CD4-positive, alpha-beta T cell (primary cell): ENCODE measurements around the gene RPLP1. TPM values are rescaled to one million over a fixed set of nuclear protein-coding genes. Genes with fewer than 3 reads are reported as not detected.

ENCODE experiments used
- ATAC-seq: fragments of 200-7000 bp; cut with Tn5 transposase; one replicate; pipeline ENCODE4 v1.10.0; 2022; ENCODE audit warnings: mild to moderate bottlenecking; ENCODE audit not compliant: poor library complexity
- CTCF ChIA-PET: fragments of 350-600 bp; sonication (Branson Sonifier 250); formaldehyde crosslinking; loops from one replicate; lab custom pipeline; 2021; ENCODE audit warnings: antibody characterized with exemption, inconsistent platforms; lab: Charles Lee
- POLR2A ChIA-PET: fragments of 350-600 bp; sonication (Branson Sonifier 250); formaldehyde crosslinking; loops from one replicate; lab custom pipeline; 2021; ENCODE audit warnings: antibody characterized with exemption, inconsistent platforms; lab: Charles Lee
- DNase-seq, 14 experiments: peaks; one replicate each; pipeline ENCODE4 v3.0.0-alpha.2; 2013 to 2020; ENCODE audit warnings: mixed read lengths in 2 of 14
- H3K27ac ChIP-seq, 2 donors: one replicate each; pipeline versions ENCODE4 v1.5.1 to v1.7.0; 2013; ENCODE audit warnings: low read length in 2 of 2, low read depth in 1 of 2, mild to moderate bottlenecking in 1 of 2
- H3K27me3 ChIP-seq, 2 experiments: 1 replicate in 1 of 2; 2 replicates in 1 of 2; pipeline versions ENCODE4 v1.6.1 to v1.7.0; 2013; ENCODE audit warnings: low read length in 2 of 2, control low read depth in 1 of 2, mild to moderate bottlenecking in 1 of 2, moderate library complexity in 1 of 2; ENCODE audit not compliant: insufficient read depth in 2 of 2, control insufficient read depth in 1 of 2
- H3K36me3 ChIP-seq: one replicate; pipeline ENCODE4 v1.6.1; 2013; ENCODE audit warnings: low read length, control low read depth; ENCODE audit not compliant: insufficient read depth
- H3K4me1 ChIP-seq: one replicate; pipeline ENCODE4 v1.6.1; 2013; ENCODE audit warnings: low read length, control low read depth; ENCODE audit not compliant: insufficient read depth
- H3K4me3 ChIP-seq: one replicate; pipeline ENCODE4 v1.5.1; 2013; ENCODE audit warnings: mild to moderate bottlenecking, low read length, moderate library complexity
- H3K9me3 ChIP-seq, 2 experiments: 1 replicate in 1 of 2; 2 replicates in 1 of 2; pipeline versions ENCODE4 v1.6.1 to v1.7.0; 2013; ENCODE audit warnings: low read length in 2 of 2, mild to moderate bottlenecking in 2 of 2, control low read depth in 1 of 2, moderate library complexity in 1 of 2; ENCODE audit not compliant: control insufficient read depth in 1 of 2, insufficient read depth in 1 of 2
- H3K27ac Mint-ChIP-seq: one replicate; pipeline ENCODE4 v1.8.0; 2020; ENCODE audit warnings: mixed read lengths
- H3K27me3 Mint-ChIP-seq: one replicate; pipeline ENCODE4 v1.8.0; 2021; ENCODE audit warnings: mixed read lengths
- H3K36me3 Mint-ChIP-seq: one replicate; pipeline ENCODE4 v1.8.0; 2021; ENCODE audit warnings: low read depth, mixed read lengths
- H3K4me1 Mint-ChIP-seq: one replicate; pipeline ENCODE4 v1.8.0; 2021; ENCODE audit warnings: low read depth, mixed read lengths
- H3K4me3 Mint-ChIP-seq: one replicate; pipeline ENCODE4 v1.8.0; 2020; ENCODE audit warnings: mild to moderate bottlenecking, mixed read lengths
- H3K9me3 Mint-ChIP-seq: one replicate; pipeline ENCODE4 v1.8.0; 2020; ENCODE audit warnings: mixed read lengths
- intact Hi-C, 2 experiments: fragments of 100-400 bp; cut with DNase I in 1 of 2; cut with micrococcal nuclease in 1 of 2; formaldehyde crosslinking; loops; one replicate each; pipeline versions ENCODE4 v1.15.1 to v1.9.0; 2023 to 2025; cut with DNase I, micrococcal nuclease
- total RNA-seq, 174 experiments: library from RNA in 2 of 174; stranded (reverse) in 2 of 174; gene quantifications; one replicate each; pipeline ENCODE4 v1.2.3 and lab custom pipeline; 2021 to 2026
- TF ChIP-seq, protein P1 (sequence below): fragments of 200-600 bp; IDR thresholded peaks from one replicate; pipeline ENCODE4 v1.8.0; 2022; ENCODE audit warnings: antibody characterized with exemption, mild to moderate bottlenecking

The RPLP1 gene
- total RNA-seq, 2 experiments from 2014 or later: 2,527 to 2,615 TPM

DNA sequence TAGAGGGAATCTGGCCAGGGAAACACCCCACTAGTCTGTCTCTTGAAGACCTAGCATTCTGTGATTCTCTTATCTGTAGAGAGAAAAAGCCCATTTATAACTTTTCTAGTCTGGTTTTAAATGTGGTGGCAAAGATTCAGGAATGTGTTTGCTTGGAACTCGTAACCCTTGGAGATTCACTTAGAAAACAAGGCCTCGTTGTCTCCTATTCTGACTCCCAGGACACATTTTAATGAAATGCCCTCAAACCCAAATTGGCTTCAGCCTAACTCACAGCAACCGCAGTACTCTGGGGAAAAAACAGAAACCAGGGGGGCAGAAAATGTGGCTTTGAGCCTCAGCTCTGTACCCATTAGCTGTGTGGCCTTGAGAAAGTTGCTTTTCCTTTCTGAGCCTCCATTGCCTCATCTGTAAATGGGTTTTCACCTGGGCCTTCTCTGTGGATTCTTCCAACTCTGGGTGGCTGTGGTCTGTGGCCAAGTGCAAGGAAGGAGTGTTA lies 36.5 kb downstream of the RPLP1 start:
- H3K4me3 Mint-ChIP-seq: no peak overlapping the region
- ATAC-seq (no peak), DNase-seq (no peak)
- no peaks in the 10 kb centered on the region for H3K36me3 Mint-ChIP-seq
- no peaks in the 10 kb centered on the region for H3K4me1 Mint-ChIP-seq
- H3K27me3 Mint-ChIP-seq: no peaks in the 10 kb centered on the region
- Histone ChIP-seq H3K27me3 (no peaks in the 10 kb centered on the region), H3K4me1 (no peaks in the 10 kb centered on the region), H3K27ac (no peak overlapping the region), H3K36me3 (no peaks in the 10 kb centered on the region), H3K4me3 (no peak overlapping the region), H3K9me3 (peaks cover 0 to 9% of the 10 kb centered on the region in 2 experiments)
- H3K27ac Mint-ChIP-seq: no peak overlapping the region
- H3K9me3 Mint-ChIP-seq: peaks cover 5% of the 10 kb centered on the region
- TF ChIP-seq, protein P1, sequence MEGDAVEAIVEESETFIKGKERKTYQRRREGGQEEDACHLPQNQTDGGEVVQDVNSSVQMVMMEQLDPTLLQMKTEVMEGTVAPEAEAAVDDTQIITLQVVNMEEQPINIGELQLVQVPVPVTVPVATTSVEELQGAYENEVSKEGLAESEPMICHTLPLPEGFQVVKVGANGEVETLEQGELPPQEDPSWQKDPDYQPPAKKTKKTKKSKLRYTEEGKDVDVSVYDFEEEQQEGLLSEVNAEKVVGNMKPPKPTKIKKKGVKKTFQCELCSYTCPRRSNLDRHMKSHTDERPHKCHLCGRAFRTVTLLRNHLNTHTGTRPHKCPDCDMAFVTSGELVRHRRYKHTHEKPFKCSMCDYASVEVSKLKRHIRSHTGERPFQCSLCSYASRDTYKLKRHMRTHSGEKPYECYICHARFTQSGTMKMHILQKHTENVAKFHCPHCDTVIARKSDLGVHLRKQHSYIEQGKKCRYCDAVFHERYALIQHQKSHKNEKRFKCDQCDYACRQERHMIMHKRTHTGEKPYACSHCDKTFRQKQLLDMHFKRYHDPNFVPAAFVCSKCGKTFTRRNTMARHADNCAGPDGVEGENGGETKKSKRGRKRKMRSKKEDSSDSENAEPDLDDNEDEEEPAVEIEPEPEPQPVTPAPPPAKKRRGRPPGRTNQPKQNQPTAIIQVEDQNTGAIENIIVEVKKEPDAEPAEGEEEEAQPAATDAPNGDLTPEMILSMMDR: no peak
- POLR2A ChIA-PET: no interaction called here
- CTCF ChIA-PET: no interaction called here
- intact Hi-C loops: no loop called here

DNA sequence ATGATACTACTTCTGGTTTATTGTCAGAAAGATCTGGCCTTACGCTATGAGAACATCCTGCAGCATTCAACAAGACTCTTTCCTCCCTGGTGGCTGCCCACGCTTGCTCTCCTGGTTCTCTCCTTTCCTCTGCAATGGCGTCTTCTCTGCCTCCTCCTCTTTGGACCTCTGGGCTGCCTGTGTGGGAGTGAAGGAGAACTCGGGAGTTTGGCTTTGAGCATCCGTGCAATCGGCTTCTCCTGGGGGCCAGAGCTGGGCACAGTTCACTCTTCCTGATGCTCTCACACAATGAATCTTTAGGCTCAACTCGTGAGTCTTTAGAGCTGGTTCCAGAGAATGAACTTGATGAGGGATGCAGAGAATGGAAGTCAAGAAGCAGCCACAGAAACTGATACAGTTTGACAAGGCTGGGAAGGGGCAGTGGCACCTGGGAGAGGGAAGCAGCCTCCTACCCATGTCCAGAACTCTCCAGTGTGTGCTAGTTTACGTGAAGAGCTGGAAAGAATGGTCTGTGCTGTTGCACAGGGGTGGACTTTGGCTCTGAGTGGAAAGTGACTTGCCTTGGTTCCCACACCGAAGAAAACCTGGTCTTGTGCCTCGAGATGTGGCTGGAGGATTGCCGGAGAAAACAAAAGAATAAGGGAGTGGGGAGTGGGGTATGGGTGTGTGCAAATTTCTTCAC lies 37.9 kb downstream of the RPLP1 start:
- Mint-ChIP-seq H3K4me1 (no peaks in the 10 kb centered on the region), H3K9me3 (peaks cover 5% of the 10 kb centered on the region), H3K36me3 (no peaks in the 10 kb centered on the region), H3K27ac (no peak overlapping the region), H3K4me3 (no peak overlapping the region), H3K27me3 (no peaks in the 10 kb centered on the region)
- DNase-seq: no peak
- intact Hi-C loops: no loop called here
- no peak overlapping the region for H3K4me3 ChIP-seq
- H3K27me3 ChIP-seq: no peaks in the 10 kb centered on the region
- H3K27ac ChIP-seq: no peak overlapping the region
- H3K9me3 ChIP-seq: peaks cover 0 to 4% of the 10 kb centered on the region in 2 experiments
- CTCF ChIA-PET: no interaction called here
- H3K4me1 ChIP-seq: no peaks in the 10 kb centered on the region
- POLR2A ChIA-PET: no interaction called here
- H3K36me3 ChIP-seq: no peaks in the 10 kb centered on the region
- ATAC-seq: no peak
- TF ChIP-seq, protein P1: no peak

DNA sequence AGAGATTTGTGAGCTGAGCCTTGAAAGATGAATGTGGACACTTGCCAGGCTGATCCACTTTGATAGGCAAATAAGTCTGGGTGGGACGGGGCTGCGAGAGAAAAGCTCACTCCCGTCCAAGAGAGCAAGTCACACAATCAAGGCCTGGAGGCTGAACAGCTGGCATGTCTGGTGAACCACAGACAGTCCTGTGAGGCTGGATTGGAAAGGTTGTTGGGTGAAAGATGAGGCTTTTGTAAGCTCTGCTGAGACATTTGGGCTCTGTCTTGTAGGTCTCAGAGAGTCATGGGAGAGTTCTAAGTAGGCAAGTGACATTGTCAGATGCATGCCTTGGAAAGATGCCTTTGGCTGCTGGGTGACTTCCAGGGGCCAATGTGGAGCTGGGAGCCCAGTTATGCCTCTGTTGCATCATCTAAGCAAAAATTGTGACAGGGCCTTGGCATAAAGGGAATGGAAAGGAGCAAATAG lies 38.5 kb downstream of the RPLP1 start:
- no peak overlapping the region for H3K27ac ChIP-seq
- CTCF ChIA-PET: no interaction called here
- no peaks in the 10 kb centered on the region for H3K27me3 ChIP-seq
- no peaks in the 10 kb centered on the region for H3K36me3 Mint-ChIP-seq
- peaks cover 5% of the 10 kb centered on the region for H3K9me3 Mint-ChIP-seq
- POLR2A ChIA-PET: no interaction called here
- TF ChIP-seq, protein P1: no peak
- no peaks in the 10 kb centered on the region for H3K36me3 ChIP-seq
- intact Hi-C loops: no loop called here
- DNase-seq: no peak
- no peak overlapping the region for H3K4me3 ChIP-seq
- H3K9me3 ChIP-seq: peaks cover 0 to under 1% of the 10 kb centered on the region in 2 experiments
- H3K4me1 Mint-ChIP-seq: no peaks in the 10 kb centered on the region
- H3K27ac Mint-ChIP-seq: no peak overlapping the region
- no peak for ATAC-seq
- H3K4me1 ChIP-seq: no peaks in the 10 kb centered on the region
- H3K27me3 Mint-ChIP-seq: no peaks in the 10 kb centered on the region
- H3K4me3 Mint-ChIP-seq: no peak overlapping the region
